22Rv1 (cell line): ENCODE results near the gene CARD9.

Source experiments
- H3K27ac ChIP-seq: fragments of 450-650 bp; 2 replicates; pipeline ENCODE4 v1.5.1; 2017
- ZFX ChIP-seq: fragments of 450-650 bp; IDR thresholded peaks from 2 replicates; pipeline ENCODE4 v1.6.1; 2017; ENCODE audit warnings: antibody characterized with exemption, borderline replicate concordance
- TF ChIP-seq, protein P1 (sequence below): fragments of 450-650 bp; IDR thresholded peaks from 2 replicates; pipeline ENCODE4 v1.5.1; 2017; ENCODE audit warnings: mild to moderate bottlenecking

CARD9 gene

GRCh38 chr9:136394312-136395019, 21.0 kb upstream of the CARD9 start:
- TF ChIP-seq, protein P1, sequence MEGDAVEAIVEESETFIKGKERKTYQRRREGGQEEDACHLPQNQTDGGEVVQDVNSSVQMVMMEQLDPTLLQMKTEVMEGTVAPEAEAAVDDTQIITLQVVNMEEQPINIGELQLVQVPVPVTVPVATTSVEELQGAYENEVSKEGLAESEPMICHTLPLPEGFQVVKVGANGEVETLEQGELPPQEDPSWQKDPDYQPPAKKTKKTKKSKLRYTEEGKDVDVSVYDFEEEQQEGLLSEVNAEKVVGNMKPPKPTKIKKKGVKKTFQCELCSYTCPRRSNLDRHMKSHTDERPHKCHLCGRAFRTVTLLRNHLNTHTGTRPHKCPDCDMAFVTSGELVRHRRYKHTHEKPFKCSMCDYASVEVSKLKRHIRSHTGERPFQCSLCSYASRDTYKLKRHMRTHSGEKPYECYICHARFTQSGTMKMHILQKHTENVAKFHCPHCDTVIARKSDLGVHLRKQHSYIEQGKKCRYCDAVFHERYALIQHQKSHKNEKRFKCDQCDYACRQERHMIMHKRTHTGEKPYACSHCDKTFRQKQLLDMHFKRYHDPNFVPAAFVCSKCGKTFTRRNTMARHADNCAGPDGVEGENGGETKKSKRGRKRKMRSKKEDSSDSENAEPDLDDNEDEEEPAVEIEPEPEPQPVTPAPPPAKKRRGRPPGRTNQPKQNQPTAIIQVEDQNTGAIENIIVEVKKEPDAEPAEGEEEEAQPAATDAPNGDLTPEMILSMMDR, result no peak
- no peak for TF ChIP-seq ZFX
- H3K27ac ChIP-seq, result no peak overlapping the region

GRCh38 chr9:136393531-136393930, 20.1 kb upstream of the CARD9 start:
- TF ChIP-seq, protein P1, result no peak
- no peak for TF ChIP-seq ZFX
- H3K27ac ChIP-seq, result no peak overlapping the region

DNA sequence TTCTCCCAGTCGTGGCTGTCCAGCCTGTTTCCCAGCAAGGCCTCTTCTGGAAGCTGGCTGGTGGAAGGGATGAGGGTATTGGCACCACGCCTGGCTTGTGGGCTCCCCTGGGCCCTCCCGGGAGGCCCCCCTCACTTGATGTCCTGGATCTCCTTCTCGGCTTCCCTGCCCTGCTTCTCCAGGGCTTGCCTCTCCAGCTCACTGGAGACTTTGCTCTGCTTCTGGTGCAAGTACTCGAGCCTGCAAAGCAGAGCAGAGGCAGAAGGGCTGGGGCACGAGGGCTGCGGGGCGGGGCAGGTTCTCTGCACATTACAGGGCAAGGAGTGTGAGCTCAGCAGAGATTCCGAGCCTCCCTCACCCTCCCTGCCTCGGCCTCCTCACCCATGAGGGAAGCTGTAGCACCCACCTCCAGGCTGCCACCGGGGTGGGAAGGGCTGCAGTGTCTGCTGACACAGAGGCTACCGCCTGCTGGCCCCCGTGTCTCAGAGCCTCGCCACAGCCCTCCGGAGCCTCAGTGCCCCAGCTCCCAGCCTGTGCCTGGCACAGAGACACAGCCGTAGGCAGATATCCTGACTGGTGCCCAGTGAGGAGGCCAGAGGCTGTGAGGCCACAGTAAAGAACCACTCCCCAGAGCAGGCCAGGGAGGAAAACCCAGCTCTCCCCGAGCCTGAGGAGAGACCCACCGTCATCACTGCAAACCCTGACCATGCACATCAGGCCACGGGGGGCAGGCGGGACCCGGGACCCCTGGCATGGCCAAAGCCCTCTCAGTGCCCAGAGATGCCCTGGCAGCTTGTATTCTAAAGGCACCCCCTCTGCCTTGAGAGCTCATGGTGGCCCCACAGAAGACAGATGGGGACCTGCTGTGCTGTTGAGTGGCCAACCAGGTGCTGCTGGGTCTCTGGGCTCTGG, 19.3 kb upstream of the CARD9 start:
- no peak for TF ChIP-seq ZFX
- TF ChIP-seq, protein P1, result no peak
- H3K27ac ChIP-seq, result no peak overlapping the region

GRCh38 chr9:136391737-136392537, 18.5 kb upstream of the CARD9 start:
- TF ChIP-seq ZFX, result no peak
- TF ChIP-seq, protein P1, result no peak
- no peak overlapping the region for H3K27ac ChIP-seq

DNA sequence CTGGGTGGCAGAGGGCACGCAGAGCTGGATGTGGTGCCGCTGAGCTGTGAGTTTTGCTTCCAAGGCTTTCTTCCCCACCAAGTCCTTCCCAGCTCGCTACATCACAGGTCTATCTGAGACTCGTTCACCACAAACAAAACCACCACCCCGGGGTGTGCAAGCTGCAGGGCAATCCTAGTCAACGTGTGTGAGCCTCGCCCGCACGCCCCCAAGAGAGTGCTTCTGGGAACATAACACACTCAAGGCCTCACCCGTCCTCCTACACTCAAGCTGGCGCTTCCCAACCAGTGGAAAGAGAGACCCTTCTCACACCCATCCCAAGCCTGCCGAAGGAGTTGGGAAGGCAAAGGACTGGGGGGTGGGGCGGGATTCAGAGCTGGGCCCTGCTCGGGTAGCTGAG, 15.9 kb upstream of the CARD9 start:
- H3K27ac ChIP-seq, result no peak overlapping the region
- no peak for TF ChIP-seq ZFX
- TF ChIP-seq, protein P1, result no peak

- H3K27ac ChIP-seq, result no peak overlapping the region
- TF ChIP-seq, protein P1, result no peak
- TF ChIP-seq ZFX, result no peak
Observed at GRCh38 chr9:136387217-136387616, 13.7 kb upstream of the CARD9 start.
